AG04450 (cell line): ENCODE results near the gene GPLD1. TPM values are rescaled to one million over a fixed set of nuclear protein-coding genes. Genes with fewer than 3 reads are reported as not detected.

Experiments
- CTCF ChIA-PET: fragments of 300-600, 350-600 bp; formaldehyde crosslinking; extraction: SDS; loops from one replicate; lab custom pipeline; 2022; ENCODE audit warnings: antibody characterized with exemption, inconsistent platforms; lab: Charles Lee
- POLR2A ChIA-PET: fragments of 350-600 bp; formaldehyde crosslinking; extraction: SDS; loops from one replicate; lab custom pipeline; 2021; ENCODE audit warnings: antibody characterized with exemption, inconsistent platforms; lab: Yijun Ruan, JAX
- DNase-seq: peaks from one replicate; pipeline ENCODE4 v3.0.0-alpha.2; 2011; ENCODE audit warnings: low read depth, low spot score
- H3K27ac ChIP-seq: one replicate; pipeline ENCODE4 v1.5.1; 2012; ENCODE audit warnings: low read depth, low read length, control low read depth
- H3K27me3 ChIP-seq: one replicate; pipeline ENCODE4 v1.6.0; 2012; ENCODE audit warnings: low read length; ENCODE audit not compliant: control insufficient read depth, insufficient read depth
- H3K4me3 ChIP-seq: 2 replicates; pipeline ENCODE4 v1.5.1; 2011; ENCODE audit warnings: mild to moderate bottlenecking, low read depth, low read length, control low read depth
- H3K9me3 ChIP-seq: 2 replicates; pipeline ENCODE4 v1.5.1; 2012; ENCODE audit warnings: low read length; ENCODE audit not compliant: control insufficient read depth, insufficient read depth
- CTCF ChIP-seq: IDR thresholded peaks from 2 replicates; pipeline ENCODE4 v1.5.1; 2011; ENCODE audit warnings: low read depth, low read length, control low read depth, inconsistent platforms
- polyA plus RNA-seq: library from polyadenylated mRNA; depleted of rRNA; stranded (reverse); fragments of >200 nt; gene quantifications from 2 replicates; pipeline ENCODE4 v1.2.3, GENCODE V29; 2011; rRNA removed

Gene GPLD1
- polyA plus RNA-seq, 1 experiment, result 0.04 TPM

GRCh38 chr6:24381476-24382219 is 107.7 kb downstream of the GPLD1 start:
- CTCF ChIA-PET, result no interaction called here

GRCh38 chr6:24378473-24379097 is 110.8 kb downstream of the GPLD1 start:
- Histone ChIP-seq H3K9me3 (no peaks in the 10 kb centered on the region), H3K4me3 (no peak overlapping the region), H3K27ac (no peak overlapping the region), H3K27me3 (no peaks in the 10 kb centered on the region)
- no peak for DNase-seq
- TF ChIP-seq CTCF, result no peak
- ChIA-PET CTCF (interaction anchor here (0.6 to 0.8 kb wide), 2 partner anchors 10 to 17 kb away, joined by 3 read pairs; no protein-coding TSS in a partner anchor), POLR2A (no interaction called here)

More at GRCh38 chr6:24381476-24382219, 107.7 kb downstream of the GPLD1 start:
- Histone ChIP-seq H3K4me3 (no peak overlapping the region), H3K27ac (no peak overlapping the region), H3K9me3 (no peaks in the 10 kb centered on the region), H3K27me3 (no peaks in the 10 kb centered on the region)
- no peak for DNase-seq
- POLR2A ChIA-PET, result no interaction called here
- no peak for TF ChIP-seq CTCF

Other genes with a start within 250 kb of the GPLD1 start
- gene DCDC2, start 131.5 kb downstream of the GPLD1 start, polyA plus RNA-seq, result 0.02 TPM in 1 of 2 replicates, not detected in the other
- 15.1 and 19.9 TPM in 2 replicates for gene MRS2, start 86.6 kb downstream of the GPLD1 start, polyA plus RNA-seq
- gene ALDH5A1, start 5.4 kb upstream of the GPLD1 start, polyA plus RNA-seq, result 0.11 and 0.35 TPM in 2 replicates
- gene KIAA0319, start 156.6 kb upstream of the GPLD1 start, polyA plus RNA-seq, result 0.01 TPM in 1 of 2 replicates, not detected in the other
- 36.3 and 46.6 TPM in 2 replicates for gene TDP2, start 177.3 kb upstream of the GPLD1 start, polyA plus RNA-seq
- gene ACOT13, start 177.5 kb upstream of the GPLD1 start, polyA plus RNA-seq, result 43.8 and 50.3 TPM in 2 replicates
- gene C6orf62, start 229.6 kb upstream of the GPLD1 start, polyA plus RNA-seq, result 76.4 and 111 TPM in 2 replicates